SU-DHL-6 (cell line): ENCODE results near the gene SYCN.

Source experiments
- CTCF ChIP-seq: fragments of 200-600 bp; sonication (generic); IDR thresholded peaks from one replicate; pipeline ENCODE4 v1.5.1; 2017; ENCODE audit warnings: antibody characterized with exemption, mild to moderate bottlenecking, low read length, moderate library complexity; ENCODE audit not compliant: insufficient read depth, poor library complexity, severe bottlenecking
- EZH2phosphoT487 ChIP-seq: fragments of 200-600 bp; sonication (generic), shearing (Covaris generic); conservative IDR thresholded peaks from 2 replicates; pipeline ENCODE4 v1.6.1; 2018; ENCODE audit warnings: mild to moderate bottlenecking, antibody characterized with exemption, low read length, moderate library complexity, mixed read lengths

DNA sequence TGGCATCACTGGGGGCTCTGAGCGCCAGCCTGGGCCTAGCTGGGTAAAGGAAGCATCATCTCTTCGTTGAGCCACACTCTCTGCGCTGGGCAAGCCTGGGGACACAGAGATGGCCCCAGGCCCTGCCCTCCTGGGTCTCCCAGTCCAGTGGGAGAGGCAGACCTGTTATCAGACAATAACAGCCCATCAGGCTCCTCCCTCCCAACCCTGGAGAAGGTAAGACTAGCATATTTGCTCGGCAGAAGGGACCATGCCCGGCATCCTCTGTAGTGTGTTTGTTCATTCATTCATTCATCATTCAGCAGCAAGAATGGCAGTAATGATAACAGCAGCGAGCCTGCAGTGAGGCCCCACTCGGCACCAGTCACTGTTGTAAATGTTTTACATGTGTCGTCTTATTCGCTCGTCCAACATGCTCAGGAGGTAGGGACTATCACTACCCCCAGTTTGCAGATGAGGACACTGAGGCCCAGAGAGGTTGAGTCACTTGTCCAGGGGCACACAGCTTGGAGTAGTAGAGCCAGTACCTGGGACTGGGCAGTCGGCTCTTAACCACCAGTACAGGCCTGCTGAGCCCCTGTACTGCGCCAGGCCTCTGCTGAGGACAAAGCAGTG lies 45.3 kb downstream of the SYCN start:
- TF ChIP-seq CTCF (no peak), EZH2phosphoT487 (no peak)
